Vagina (tissue), 2 donors: ENCODE results near the gene ZNF165. TPM values are rescaled to one million over a fixed set of nuclear protein-coding genes. Genes with fewer than 3 reads are reported as not detected.

ENCODE experiments used
- DNase-seq, 2 donors: peaks; one replicate each; pipeline ENCODE4 v3.0.0-alpha.2; 2017; ENCODE audit errors: extremely low spot score in 2 of 2
- H3K27ac ChIP-seq: fragments of 200-600 bp; sonication (generic); one replicate; pipeline ENCODE4 v1.5.1; 2019
- H3K27me3 ChIP-seq: fragments of 200-600 bp; sonication (generic); one replicate; pipeline ENCODE4 v1.5.1; 2019
- H3K36me3 ChIP-seq, 2 donors: fragments of 200-600 bp; sonication (generic); one replicate each; pipeline ENCODE4 v1.5.1; 2017 to 2019
- H3K4me1 ChIP-seq: fragments of 200-600 bp; sonication (generic); one replicate; pipeline ENCODE4 v1.5.1; 2019
- H3K4me3 ChIP-seq, 2 donors: fragments of 200-600 bp; sonication (generic); 1 replicate in 1 of 2; 2 replicates in 1 of 2; pipeline ENCODE4 v1.5.1; 2016 to 2019
- H3K9me3 ChIP-seq: fragments of 200-600 bp; sonication (generic); one replicate; pipeline ENCODE4 v1.5.1; 2019
- POLR2A ChIP-seq, 2 donors: fragments of 450-650 bp; IDR thresholded peaks; one replicate each; pipeline ENCODE4 v1.6.1; 2017; ENCODE audit warnings: antibody characterized with exemption in 2 of 2, mild to moderate bottlenecking in 2 of 2, moderate library complexity in 2 of 2
- POLR2AphosphoS5 ChIP-seq, 2 donors: sonication (generic); formaldehyde crosslinking; IDR thresholded peaks; one replicate each; pipeline ENCODE4 v1.9.0; 2017; ENCODE audit warnings: antibody characterized with exemption in 2 of 2, mild to moderate bottlenecking in 2 of 2, low read depth in 1 of 2; ENCODE audit not compliant: insufficient read depth in 1 of 2
- intact Hi-C: fragments of 100-400 bp; cut with DNase I; formaldehyde crosslinking; loops from one replicate; pipeline ENCODE4 v1.15.1; 2023
- total RNA-seq: library from RNA; depleted of rRNA; stranded (reverse); fragments of >200 nt; gene quantifications from one replicate; pipeline ENCODE4 v1.2.3, GENCODE V29; 2016
- TF ChIP-seq, protein P1 (sequence below), 3 experiments: fragments of 450-650 bp in 2 of 3; fragments of 200-600 bp in 1 of 3; sonication (generic) in 1 of 3; IDR thresholded peaks; one replicate each; pipeline ENCODE4 v1.5.1; 2017 to 2019; ENCODE audit warnings: antibody characterized with exemption in 3 of 3, mild to moderate bottlenecking in 2 of 3, moderate library complexity in 2 of 3

Gene ZNF165
- total RNA-seq, 1 donor from 2014 or later: 3.7 TPM

- intact Hi-C loops: no loop called here
Measured at GRCh38 chr6:28078050-28078449, 2.3 kb upstream of the ZNF165 start.

GRCh38 chr6:28078836-28079235 is 1.5 kb upstream of the ZNF165 start:
- Histone ChIP-seq H3K36me3 (no peaks in the 10 kb centered on the region), H3K27ac (no peak overlapping the region), H3K4me3 (no peak overlapping the region), H3K9me3 (no peaks in the 10 kb centered on the region), H3K27me3 (no peaks in the 10 kb centered on the region), H3K4me1 (peaks cover 7% of the 10 kb centered on the region)
- DNase-seq: no peak
- TF ChIP-seq POLR2AphosphoS5 (IDR thresholded peaks at IDR 0.05; ENCODE audit: insufficient read depth in 1 of 2, low read depth in 1 of 2) (no peak), POLR2A (IDR thresholded peaks at IDR 0.05) (no peak)
- TF ChIP-seq, protein P1, sequence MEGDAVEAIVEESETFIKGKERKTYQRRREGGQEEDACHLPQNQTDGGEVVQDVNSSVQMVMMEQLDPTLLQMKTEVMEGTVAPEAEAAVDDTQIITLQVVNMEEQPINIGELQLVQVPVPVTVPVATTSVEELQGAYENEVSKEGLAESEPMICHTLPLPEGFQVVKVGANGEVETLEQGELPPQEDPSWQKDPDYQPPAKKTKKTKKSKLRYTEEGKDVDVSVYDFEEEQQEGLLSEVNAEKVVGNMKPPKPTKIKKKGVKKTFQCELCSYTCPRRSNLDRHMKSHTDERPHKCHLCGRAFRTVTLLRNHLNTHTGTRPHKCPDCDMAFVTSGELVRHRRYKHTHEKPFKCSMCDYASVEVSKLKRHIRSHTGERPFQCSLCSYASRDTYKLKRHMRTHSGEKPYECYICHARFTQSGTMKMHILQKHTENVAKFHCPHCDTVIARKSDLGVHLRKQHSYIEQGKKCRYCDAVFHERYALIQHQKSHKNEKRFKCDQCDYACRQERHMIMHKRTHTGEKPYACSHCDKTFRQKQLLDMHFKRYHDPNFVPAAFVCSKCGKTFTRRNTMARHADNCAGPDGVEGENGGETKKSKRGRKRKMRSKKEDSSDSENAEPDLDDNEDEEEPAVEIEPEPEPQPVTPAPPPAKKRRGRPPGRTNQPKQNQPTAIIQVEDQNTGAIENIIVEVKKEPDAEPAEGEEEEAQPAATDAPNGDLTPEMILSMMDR (IDR thresholded peaks at IDR 0.05): no peak
- intact Hi-C loops: no loop called here

More at GRCh38 chr6:28078050-28078449, 2.3 kb upstream of the ZNF165 start:
- Histone ChIP-seq H3K4me1 (peaks cover 7% of the 10 kb centered on the region), H3K27ac (no peak overlapping the region), H3K4me3 (no peak overlapping the region), H3K9me3 (no peaks in the 10 kb centered on the region), H3K27me3 (no peaks in the 10 kb centered on the region), H3K36me3 (no peaks in the 10 kb centered on the region)
- no peak for TF ChIP-seq POLR2A (IDR thresholded peaks at IDR 0.05)
- TF ChIP-seq, protein P1 (IDR thresholded peaks at IDR 0.05): no peak
- TF ChIP-seq POLR2AphosphoS5 (IDR thresholded peaks at IDR 0.05; ENCODE audit: insufficient read depth in 1 of 2, low read depth in 1 of 2): no peak
- no peak for DNase-seq

GRCh38 chr6:28080631-28081485 is 490 bp downstream of the ZNF165 start:
- peak in 1 of 2 donors; percentile 98 for DNase-seq
- Histone ChIP-seq H3K27me3 (no peaks in the 10 kb centered on the region), H3K4me3 (peak overlapping the region; percentile 69 to 81), H3K9me3 (no peaks in the 10 kb centered on the region), H3K27ac (peak overlapping the region; percentile 85), H3K4me1 (peaks cover 7% of the 10 kb centered on the region), H3K36me3 (no peaks in the 10 kb centered on the region)
- TF ChIP-seq, protein P1 (IDR thresholded peaks at IDR 0.05): no peak
- TF ChIP-seq POLR2AphosphoS5 (IDR thresholded peaks at IDR 0.05; ENCODE audit: insufficient read depth in 1 of 2, low read depth in 1 of 2): peak; percentile 84 to 99
- intact Hi-C loops: no loop called here

- no peak for DNase-seq
- H3K27ac ChIP-seq: peak overlapping the region; percentile 85
- TF ChIP-seq POLR2A (IDR thresholded peaks at IDR 0.05) (no peak), POLR2AphosphoS5 (IDR thresholded peaks at IDR 0.05; ENCODE audit: insufficient read depth in 1 of 2, low read depth in 1 of 2) (no peak)
- TF ChIP-seq, protein P1 (IDR thresholded peaks at IDR 0.05): no peak
- peak overlapping the region; percentile 69 to 81 for H3K4me3 ChIP-seq
- H3K36me3 ChIP-seq: peaks cover 0 to 2% of the 10 kb centered on the region in 2 donors
- H3K27me3 ChIP-seq: no peaks in the 10 kb centered on the region
- no peaks in the 10 kb centered on the region for H3K9me3 ChIP-seq
- intact Hi-C loops: no loop called here
- peaks cover 7% of the 10 kb centered on the region for H3K4me1 ChIP-seq
Measured at GRCh38 chr6:28081486-28081751, 1.1 kb downstream of the ZNF165 start.

DNA sequence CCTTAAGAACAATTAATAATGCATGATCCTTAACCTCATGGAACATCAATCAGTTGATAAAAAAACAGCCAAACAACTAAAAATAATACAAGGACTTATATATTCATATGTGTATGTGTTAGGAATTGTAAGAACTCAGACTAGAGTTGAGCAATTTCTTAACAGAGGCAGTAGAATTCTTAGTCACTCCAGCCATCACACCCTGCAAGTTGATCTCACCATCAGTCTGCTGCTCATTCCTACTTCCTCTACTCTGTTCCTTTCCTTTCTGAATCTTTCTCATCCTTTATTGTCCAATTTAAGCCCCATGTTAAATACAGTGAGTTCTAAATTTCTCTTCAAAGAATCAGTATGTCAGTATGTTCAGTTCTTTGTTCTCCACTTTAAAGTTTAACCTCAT is 2.6 kb downstream of the ZNF165 start:
- Histone ChIP-seq H3K27me3 (no peaks in the 10 kb centered on the region), H3K27ac (no peak overlapping the region), H3K36me3 (peaks cover 0 to 4% of the 10 kb centered on the region in 2 donors), H3K4me1 (peaks cover 7% of the 10 kb centered on the region), H3K9me3 (no peaks in the 10 kb centered on the region), H3K4me3 (no peak overlapping the region)
- no peak for TF ChIP-seq POLR2AphosphoS5 (IDR thresholded peaks at IDR 0.05; ENCODE audit: insufficient read depth in 1 of 2, low read depth in 1 of 2)
- TF ChIP-seq, protein P1 (IDR thresholded peaks at IDR 0.05): no peak
- TF ChIP-seq POLR2A (IDR thresholded peaks at IDR 0.05): no peak
- no peak for DNase-seq
- intact Hi-C loops: no loop called here
